Fibroblast of lung (primary cell): Measurements from ENCODE around the gene CXADR. TPM values are rescaled to one million over a fixed set of nuclear protein-coding genes. Genes with fewer than 3 reads are reported as not detected.
"Not testable (repeated sequence)": the region's sequence is repeated elsewhere in the genome, so short reads cannot be mapped to it uniquely, and the experiment has no call there.

ENCODE experiments used
- DNase-seq, 2 donors: peaks; one replicate each; pipeline versions ENCODE4 v3.0.0 to v3.0.0-alpha.2; 2010; ENCODE audit warnings: low read depth in 2 of 2
- H2AFZ ChIP-seq: 2 replicates; pipeline ENCODE4 v1.5.1; 2012; ENCODE audit warnings: low read length, control low read depth, inconsistent platforms
- H3K27ac ChIP-seq: 2 replicates; pipeline ENCODE4 v1.5.1; 2011; ENCODE audit warnings: low read length, control low read depth; ENCODE audit not compliant: insufficient read depth
- H3K27me3 ChIP-seq: 2 replicates; pipeline ENCODE4 v1.5.1; 2011; ENCODE audit warnings: mild to moderate bottlenecking, low read length; ENCODE audit not compliant: control insufficient read depth, insufficient read depth
- H3K36me3 ChIP-seq: 2 replicates; pipeline ENCODE4 v1.5.1; 2011; ENCODE audit warnings: low read length; ENCODE audit not compliant: control insufficient read depth, insufficient read depth
- H3K4me1 ChIP-seq: 2 replicates; pipeline ENCODE4 v1.5.1; 2011; ENCODE audit warnings: low read length; ENCODE audit not compliant: control insufficient read depth, insufficient read depth; ENCODE audit errors: extremely low read depth
- H3K4me2 ChIP-seq: 2 replicates; pipeline ENCODE4 v1.5.1; 2011; ENCODE audit warnings: low read length, control low read depth; ENCODE audit not compliant: insufficient read depth; ENCODE audit errors: extremely low read depth
- H3K4me3 ChIP-seq, 4 experiments: fragments of 200-600 bp in 1 of 4; sonication (generic) in 1 of 4; replicated peaks in 1 of 4; 2 replicates each; pipeline ENCODE4 v1.5.1; 2011 to 2016; ENCODE audit warnings: low read length in 4 of 4, low read depth in 3 of 4, mild to moderate bottlenecking in 3 of 4, control low read depth in 2 of 4, inconsistent platforms in 1 of 4, mixed read lengths in 1 of 4; ENCODE audit not compliant: insufficient read depth in 1 of 4; ENCODE audit errors: control extremely low read depth in 1 of 4
- H3K79me2 ChIP-seq: 2 replicates; pipeline ENCODE4 v1.5.1; 2012; ENCODE audit warnings: mild to moderate bottlenecking, low read length, inconsistent platforms; ENCODE audit not compliant: control insufficient read depth, insufficient read depth
- H3K9ac ChIP-seq: 2 replicates; pipeline ENCODE4 v1.5.1; 2011; ENCODE audit warnings: mild to moderate bottlenecking, low read length, control low read depth; ENCODE audit not compliant: insufficient read depth
- H3K9me3 ChIP-seq: 2 replicates; pipeline ENCODE4 v1.5.1; 2012; ENCODE audit warnings: low read depth, low read length; ENCODE audit not compliant: control insufficient read depth, insufficient read depth
- H4K20me1 ChIP-seq: 2 replicates; pipeline ENCODE4 v1.5.1; 2011; ENCODE audit warnings: low read length; ENCODE audit not compliant: control insufficient read depth, insufficient read depth; ENCODE audit errors: extremely low read depth
- EZH2 ChIP-seq: IDR thresholded peaks from 2 replicates; pipeline ENCODE4 v1.5.1; 2012; ENCODE audit warnings: low read length, control low read depth, mild to moderate bottlenecking; ENCODE audit errors: missing control alignments
- polyA plus RNA-seq, 2 donors: library from polyadenylated mRNA; depleted of rRNA in 1 of 2; stranded (reverse) in 1 of 2; unstranded in 1 of 2; fragments of >200 nt; gene quantifications; 2 replicates each; pipeline ENCODE4 v1.2.1, GENCODE V29; 2011 to 2012; ENCODE audit warnings: missing spikeins in 1 of 2
- total RNA-seq: library from RNA; depleted of rRNA; stranded (reverse); fragments of >200 nt; gene quantifications from 2 replicates; pipeline ENCODE4 v1.2.1, GENCODE V29; 2014
- TF ChIP-seq, protein P1 (sequence below), 2 donors: IDR thresholded peaks in 1 of 2; conservative IDR thresholded peaks in 1 of 2; 1 replicate in 1 of 2; 2 replicates in 1 of 2; pipeline ENCODE4 v1.5.1; 2011 to 2012; ENCODE audit warnings: low read length in 2 of 2, control low read depth in 1 of 2, inconsistent platforms in 1 of 2, low read depth in 1 of 2, mild to moderate bottlenecking in 1 of 2

Gene CXADR
- total and polyA plus RNA-seq, 2 donors (not counting 1 experiment from before 2014, with no cell fraction given) = 0.69 to 9.9 TPM

- Histone ChIP-seq H3K27ac (no peak overlapping the region), H2AFZ (no peak overlapping the region), H3K4me1 (no peaks in the 10 kb centered on the region), H3K79me2 (no peaks in the 10 kb centered on the region), H3K36me3 (no peaks in the 10 kb centered on the region), H4K20me1 (no peaks in the 10 kb centered on the region), H3K9me3 (no peaks in the 10 kb centered on the region), H3K27me3 (no peaks in the 10 kb centered on the region), H3K4me2 (no peak overlapping the region), H3K9ac (no peak overlapping the region), H3K4me3 (no peak overlapping the region)
- TF ChIP-seq EZH2 = no peak
- TF ChIP-seq, protein P1, sequence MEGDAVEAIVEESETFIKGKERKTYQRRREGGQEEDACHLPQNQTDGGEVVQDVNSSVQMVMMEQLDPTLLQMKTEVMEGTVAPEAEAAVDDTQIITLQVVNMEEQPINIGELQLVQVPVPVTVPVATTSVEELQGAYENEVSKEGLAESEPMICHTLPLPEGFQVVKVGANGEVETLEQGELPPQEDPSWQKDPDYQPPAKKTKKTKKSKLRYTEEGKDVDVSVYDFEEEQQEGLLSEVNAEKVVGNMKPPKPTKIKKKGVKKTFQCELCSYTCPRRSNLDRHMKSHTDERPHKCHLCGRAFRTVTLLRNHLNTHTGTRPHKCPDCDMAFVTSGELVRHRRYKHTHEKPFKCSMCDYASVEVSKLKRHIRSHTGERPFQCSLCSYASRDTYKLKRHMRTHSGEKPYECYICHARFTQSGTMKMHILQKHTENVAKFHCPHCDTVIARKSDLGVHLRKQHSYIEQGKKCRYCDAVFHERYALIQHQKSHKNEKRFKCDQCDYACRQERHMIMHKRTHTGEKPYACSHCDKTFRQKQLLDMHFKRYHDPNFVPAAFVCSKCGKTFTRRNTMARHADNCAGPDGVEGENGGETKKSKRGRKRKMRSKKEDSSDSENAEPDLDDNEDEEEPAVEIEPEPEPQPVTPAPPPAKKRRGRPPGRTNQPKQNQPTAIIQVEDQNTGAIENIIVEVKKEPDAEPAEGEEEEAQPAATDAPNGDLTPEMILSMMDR (conservative IDR thresholded peaks at IDR 0.05 in 1 of 2, IDR thresholded peaks at IDR 0.05 in 1 of 2; ENCODE audit: low read depth in 1 of 2, low read length in 2 of 2) = no peak
- DNase-seq = no peak
Observed at GRCh38 chr21:17501107-17502006, 11.5 kb upstream of the CXADR start.

DNA sequence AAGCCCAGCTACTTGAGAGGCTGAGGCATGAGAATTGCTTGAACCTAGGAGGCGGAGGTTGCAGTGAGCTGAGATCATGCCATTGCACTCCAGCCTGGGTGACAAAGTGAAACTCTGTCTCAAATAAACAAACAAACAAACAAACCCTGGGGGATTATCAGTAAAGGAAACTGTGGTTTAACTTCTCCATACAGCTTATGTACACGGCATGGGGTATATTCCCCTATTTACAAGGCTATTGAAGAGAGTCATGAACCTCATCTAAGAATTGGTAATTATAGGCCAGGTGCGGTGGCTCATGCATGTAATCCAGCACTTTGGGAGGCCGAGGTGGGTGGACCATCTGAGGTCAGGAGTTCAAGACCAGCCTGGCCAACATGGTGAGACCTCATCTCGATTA, 9.9 kb upstream of the CXADR start:
- H2AFZ ChIP-seq, H4K20me1 ChIP-seq, H3K27me3 ChIP-seq, H3K4me2 ChIP-seq, DNase-seq, H3K4me1 ChIP-seq, H3K9ac ChIP-seq, H3K36me3 ChIP-seq, H3K27ac ChIP-seq, H3K9me3 ChIP-seq, H3K4me3 ChIP-seq, H3K79me2 ChIP-seq: not testable (repeated sequence)

DNA sequence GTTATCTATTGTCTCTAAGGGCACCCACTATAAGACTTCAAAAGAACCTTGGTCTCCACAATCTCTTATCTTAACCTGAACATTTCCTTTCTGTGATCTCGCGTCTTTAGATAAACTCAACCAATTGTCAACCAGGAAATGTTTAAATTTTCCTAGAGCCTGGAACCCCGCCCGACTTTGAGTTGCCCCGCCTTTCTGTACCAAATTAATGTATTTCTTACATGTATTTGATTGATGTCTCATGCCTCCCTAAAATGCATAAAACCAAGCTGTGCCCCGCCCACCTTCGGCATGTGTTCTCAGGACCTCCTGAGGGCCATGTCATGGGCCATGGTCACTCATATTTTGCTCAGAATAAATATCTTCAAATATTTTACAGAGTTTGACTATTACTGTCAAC, 5.9 kb upstream of the CXADR start:
- H3K27me3 ChIP-seq = no peaks in the 10 kb centered on the region
- no peak overlapping the region for H3K4me3 ChIP-seq
- H3K4me1 ChIP-seq = no peaks in the 10 kb centered on the region
- H3K79me2 ChIP-seq = no peaks in the 10 kb centered on the region
- H3K9ac ChIP-seq = no peak overlapping the region
- no peak overlapping the region for H3K4me2 ChIP-seq
- H3K27ac ChIP-seq = no peak overlapping the region
- H4K20me1 ChIP-seq = no peaks in the 10 kb centered on the region
- no peak overlapping the region for H2AFZ ChIP-seq
- TF ChIP-seq, protein P1 (conservative IDR thresholded peaks at IDR 0.05 in 1 of 2, IDR thresholded peaks at IDR 0.05 in 1 of 2; ENCODE audit: low read depth in 1 of 2, low read length in 2 of 2) = no peak
- TF ChIP-seq EZH2 = no peak
- DNase-seq = no peak
- H3K36me3 ChIP-seq = no peaks in the 10 kb centered on the region
- H3K9me3 ChIP-seq = no peaks in the 10 kb centered on the region
